ENCODE results near the gene CLDN9.

DNA sequence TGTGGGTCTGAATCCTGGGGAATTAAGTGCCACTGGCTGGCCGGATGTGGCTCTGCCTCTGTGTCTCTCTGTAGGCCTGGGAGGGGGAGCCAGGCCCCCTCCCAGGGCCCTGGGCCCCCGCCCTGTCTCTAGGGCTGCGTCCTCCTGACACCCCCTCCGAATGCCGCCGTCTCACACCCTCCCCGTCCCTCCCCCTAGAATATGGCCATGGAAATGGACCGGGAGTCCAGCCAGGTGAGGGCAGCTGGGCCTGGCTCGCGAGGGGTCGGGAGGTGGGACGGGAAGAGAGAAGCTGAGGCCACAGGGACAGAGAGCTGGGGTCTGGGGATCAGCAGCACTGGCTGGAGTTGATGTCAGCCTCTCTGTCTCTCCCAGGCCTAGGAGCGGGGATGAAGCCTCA, 16.4 kb upstream of the CLDN9 start:
- TF ChIP-seq EZH2 (optimal IDR thresholded peaks at IDR 0.05; ENCODE audit: low read depth, low read length) = no peak
- TF ChIP-seq, protein P1, sequence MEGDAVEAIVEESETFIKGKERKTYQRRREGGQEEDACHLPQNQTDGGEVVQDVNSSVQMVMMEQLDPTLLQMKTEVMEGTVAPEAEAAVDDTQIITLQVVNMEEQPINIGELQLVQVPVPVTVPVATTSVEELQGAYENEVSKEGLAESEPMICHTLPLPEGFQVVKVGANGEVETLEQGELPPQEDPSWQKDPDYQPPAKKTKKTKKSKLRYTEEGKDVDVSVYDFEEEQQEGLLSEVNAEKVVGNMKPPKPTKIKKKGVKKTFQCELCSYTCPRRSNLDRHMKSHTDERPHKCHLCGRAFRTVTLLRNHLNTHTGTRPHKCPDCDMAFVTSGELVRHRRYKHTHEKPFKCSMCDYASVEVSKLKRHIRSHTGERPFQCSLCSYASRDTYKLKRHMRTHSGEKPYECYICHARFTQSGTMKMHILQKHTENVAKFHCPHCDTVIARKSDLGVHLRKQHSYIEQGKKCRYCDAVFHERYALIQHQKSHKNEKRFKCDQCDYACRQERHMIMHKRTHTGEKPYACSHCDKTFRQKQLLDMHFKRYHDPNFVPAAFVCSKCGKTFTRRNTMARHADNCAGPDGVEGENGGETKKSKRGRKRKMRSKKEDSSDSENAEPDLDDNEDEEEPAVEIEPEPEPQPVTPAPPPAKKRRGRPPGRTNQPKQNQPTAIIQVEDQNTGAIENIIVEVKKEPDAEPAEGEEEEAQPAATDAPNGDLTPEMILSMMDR (IDR thresholded peaks at IDR 0.05; ENCODE audit: low read length) = no peak
- TF ChIP-seq EZH2phosphoT487 (IDR thresholded peaks at IDR 0.05; ENCODE audit: low read length) = no peak

Data from MM.1S (cell line).